PC-3 (cell line): ENCODE data around the gene SENP1. TPM values are rescaled to one million over a fixed set of nuclear protein-coding genes. Genes with fewer than 3 reads are reported as not detected.

Experiments
- ATAC-seq: fragments of 200-7000 bp; cut with Tn5 transposase; 2 replicates; pipeline ENCODE4 v1.9.1; 2020; ENCODE audit warnings: mild to moderate bottlenecking, moderate library complexity
- BruUV-seq: library from RNA; stranded (reverse); fragments of 400-500 nt; replicated peaks from 2 replicates; lab custom pipeline; 2021; lab: Mats Ljungman, UMichigan
- CTCF ChIA-PET: fragments of 300-600 bp; sonication (Branson Sonifier 250); formaldehyde crosslinking; loops from one replicate; lab custom pipeline; 2022; ENCODE audit warnings: antibody characterized with exemption; lab: Charles Lee
- POLR2A ChIA-PET: fragments of 300-600 bp; sonication (Branson Sonifier 250); formaldehyde crosslinking; loops from one replicate; lab custom pipeline; 2022; ENCODE audit warnings: antibody characterized with exemption; ENCODE audit not compliant: unreplicated experiment; lab: Charles Lee
- DNase-seq: peaks from one replicate; pipeline ENCODE4 v3.0.0-alpha.2; 2015
- H2AFZ ChIP-seq: fragments of 300-600 bp; sonication (generic); 2 replicates; pipeline ENCODE4 v1.6.0; 2016; ENCODE audit warnings: antibody characterized with exemption, low read length
- H3F3A ChIP-seq: fragments of 300-600 bp; sonication (generic); one replicate; pipeline ENCODE4 v1.6.0; 2017; ENCODE audit warnings: antibody characterized with exemption, low read length, control low read depth, mild to moderate bottlenecking; ENCODE audit not compliant: unreplicated experiment
- H3K27ac ChIP-seq: fragments of 300-600 bp; sonication (generic); 2 replicates; pipeline ENCODE4 v1.5.1; 2016; ENCODE audit warnings: mild to moderate bottlenecking, low read length
- H3K27me3 ChIP-seq: fragments of 300-600 bp; sonication (generic); 2 replicates; pipeline ENCODE4 v1.6.1; 2016; ENCODE audit warnings: low read length, mixed read lengths
- H3K36me3 ChIP-seq: fragments of 300-600 bp; sonication (generic); 2 replicates; pipeline ENCODE4 v1.6.1; 2016; ENCODE audit warnings: low read depth, mixed run types, low read length, mixed read lengths
- H3K4me1 ChIP-seq: fragments of 300-600 bp; sonication (generic); 2 replicates; pipeline ENCODE4 v1.5.1; 2016; ENCODE audit warnings: low read length; ENCODE audit not compliant: insufficient read depth
- H3K4me2 ChIP-seq: fragments of 300-600 bp; sonication (generic); 2 replicates; pipeline ENCODE4 v1.6.0; 2016; ENCODE audit warnings: low read length
- H3K4me3 ChIP-seq: fragments of 300-600 bp; sonication (generic); 2 replicates; pipeline ENCODE4 v1.5.1; 2016; ENCODE audit warnings: mild to moderate bottlenecking, low read length, mixed read lengths
- H3K79me2 ChIP-seq: fragments of 300-600 bp; sonication (generic); 2 replicates; pipeline ENCODE4 v1.6.1; 2017; ENCODE audit warnings: low read length, mixed read lengths
- H3K9ac ChIP-seq: fragments of 300-600 bp; sonication (generic); 2 replicates; pipeline ENCODE4 v1.6.0; 2016; ENCODE audit warnings: mild to moderate bottlenecking, low read length
- H3K9me2 ChIP-seq: fragments of 300-600 bp; sonication (generic); replicated peaks from 2 replicates; pipeline ENCODE4 v1.6.1; 2016; ENCODE audit warnings: mixed run types, low read length, mixed read lengths
- H3K9me3 ChIP-seq: fragments of 300-600 bp; sonication (generic); 2 replicates; pipeline ENCODE4 v1.6.1; 2016; ENCODE audit warnings: low read length, mixed read lengths
- H4K20me1 ChIP-seq: fragments of 300-600 bp; sonication (generic); 2 replicates; pipeline ENCODE4 v1.6.1; 2016; ENCODE audit warnings: low read length, mixed read lengths
- EZH2 ChIP-seq: fragments of 300-600 bp; sonication (generic); IDR thresholded peaks from one replicate; pipeline ENCODE4 v1.6.1; 2017; ENCODE audit warnings: antibody characterized with exemption, mild to moderate bottlenecking, low read length; ENCODE audit not compliant: unreplicated experiment
- EZH2phosphoT487 ChIP-seq: fragments of 300-600 bp; sonication (generic); IDR thresholded peaks from 2 replicates; pipeline ENCODE4 v1.6.1; 2018; ENCODE audit warnings: mild to moderate bottlenecking, antibody characterized with exemption, low read length, borderline replicate concordance
- intact Hi-C: fragments of 100-400 bp; cut with micrococcal nuclease; formaldehyde crosslinking; loops from 2 replicates; pipeline ENCODE4 v1.9.0; 2023
- total RNA-seq: library from RNA; depleted of rRNA; stranded (reverse); fragments of >200 nt; gene quantifications from 2 replicates; pipeline ENCODE4 v1.2.3, GENCODE V29; 2014
- TF ChIP-seq, protein P1 (sequence below): fragments of 300-600 bp; sonication (generic); conservative IDR thresholded peaks from 2 replicates; pipeline ENCODE4 v1.5.1; 2017; ENCODE audit warnings: antibody characterized with exemption, low read depth, mild to moderate bottlenecking, low read length

Gene SENP1
- total RNA-seq, 1 experiment from 2014 or later = 20.9 TPM

GRCh38 chr12:48077111-48077510 lies 28.8 kb downstream of the SENP1 start:
- Histone ChIP-seq H3K79me2 (no peaks in the 10 kb centered on the region), H3K9ac (no peak overlapping the region), H3K27me3 (no peaks in the 10 kb centered on the region), H3K4me3 (no peak overlapping the region), H4K20me1 (no peaks in the 10 kb centered on the region), H3K9me2 (no peaks in the 10 kb centered on the region), H3K4me1 (no peaks in the 10 kb centered on the region), H3K4me2 (no peak overlapping the region), H3F3A (no peaks in the 10 kb centered on the region), H3K36me3 (peaks cover 26% of the 10 kb centered on the region), H3K27ac (no peak overlapping the region), H3K9me3 (no peaks in the 10 kb centered on the region), H2AFZ (no peak overlapping the region)
- ChIA-PET POLR2A (no interaction called here), CTCF (no interaction called here)
- ATAC-seq (no peak), DNase-seq (no peak)
- TF ChIP-seq EZH2 = no peak
- no peak for TF ChIP-seq EZH2phosphoT487
- TF ChIP-seq, protein P1, sequence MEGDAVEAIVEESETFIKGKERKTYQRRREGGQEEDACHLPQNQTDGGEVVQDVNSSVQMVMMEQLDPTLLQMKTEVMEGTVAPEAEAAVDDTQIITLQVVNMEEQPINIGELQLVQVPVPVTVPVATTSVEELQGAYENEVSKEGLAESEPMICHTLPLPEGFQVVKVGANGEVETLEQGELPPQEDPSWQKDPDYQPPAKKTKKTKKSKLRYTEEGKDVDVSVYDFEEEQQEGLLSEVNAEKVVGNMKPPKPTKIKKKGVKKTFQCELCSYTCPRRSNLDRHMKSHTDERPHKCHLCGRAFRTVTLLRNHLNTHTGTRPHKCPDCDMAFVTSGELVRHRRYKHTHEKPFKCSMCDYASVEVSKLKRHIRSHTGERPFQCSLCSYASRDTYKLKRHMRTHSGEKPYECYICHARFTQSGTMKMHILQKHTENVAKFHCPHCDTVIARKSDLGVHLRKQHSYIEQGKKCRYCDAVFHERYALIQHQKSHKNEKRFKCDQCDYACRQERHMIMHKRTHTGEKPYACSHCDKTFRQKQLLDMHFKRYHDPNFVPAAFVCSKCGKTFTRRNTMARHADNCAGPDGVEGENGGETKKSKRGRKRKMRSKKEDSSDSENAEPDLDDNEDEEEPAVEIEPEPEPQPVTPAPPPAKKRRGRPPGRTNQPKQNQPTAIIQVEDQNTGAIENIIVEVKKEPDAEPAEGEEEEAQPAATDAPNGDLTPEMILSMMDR = no peak
- no TSS peak for BruUV-seq
- intact Hi-C loops = no loop called here

GRCh38 chr12:48075832-48076231 lies 30.0 kb downstream of the SENP1 start:
- no peak overlapping the region for H3K4me2 ChIP-seq
- no TSS peak for BruUV-seq
- intact Hi-C loops = no loop called here
- TF ChIP-seq, protein P1 = no peak
- TF ChIP-seq EZH2phosphoT487 = no peak
- no peak for TF ChIP-seq EZH2
- no peak overlapping the region for H3K9ac ChIP-seq
- H3F3A ChIP-seq = no peaks in the 10 kb centered on the region
- no peaks in the 10 kb centered on the region for H3K27me3 ChIP-seq
- ChIA-PET POLR2A (no interaction called here), CTCF (no interaction called here)
- ATAC-seq (no peak), DNase-seq (no peak)
- peaks cover 31% of the 10 kb centered on the region for H3K36me3 ChIP-seq
- H4K20me1 ChIP-seq = no peaks in the 10 kb centered on the region
- H2AFZ ChIP-seq = no peak overlapping the region
- no peaks in the 10 kb centered on the region for H3K79me2 ChIP-seq
- no peaks in the 10 kb centered on the region for H3K9me3 ChIP-seq
- H3K9me2 ChIP-seq = no peaks in the 10 kb centered on the region
- H3K27ac ChIP-seq = no peak overlapping the region
- H3K4me1 ChIP-seq = no peaks in the 10 kb centered on the region
- H3K4me3 ChIP-seq = no peak overlapping the region

DNA sequence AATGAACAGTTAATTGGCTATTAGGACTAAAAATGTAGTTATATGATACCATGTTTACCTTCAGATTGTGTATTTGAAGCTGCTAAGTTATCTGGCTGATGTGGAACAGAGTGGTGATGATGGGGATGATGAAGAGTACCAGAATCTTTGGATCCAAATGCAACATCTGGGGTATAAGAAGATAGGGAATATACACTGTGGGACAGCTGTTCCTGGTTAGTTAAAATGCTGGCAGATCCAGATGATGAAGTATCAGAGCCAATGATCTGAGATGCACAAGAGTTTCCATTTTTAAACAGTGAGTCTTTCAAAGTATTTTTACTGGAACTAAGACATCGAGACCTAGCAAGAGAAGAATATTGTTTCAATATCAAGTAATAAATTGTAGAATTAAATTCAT lies 31.6 kb downstream of the SENP1 start:
- ChIA-PET POLR2A (no interaction called here), CTCF (no interaction called here)
- Histone ChIP-seq H3K9me2 (no peaks in the 10 kb centered on the region), H3K4me2 (no peak overlapping the region), H3K27me3 (no peaks in the 10 kb centered on the region), H3F3A (no peaks in the 10 kb centered on the region), H3K27ac (no peak overlapping the region), H3K9ac (no peak overlapping the region), H3K4me1 (no peaks in the 10 kb centered on the region; the same call in 1 of the 2 replicates), H3K9me3 (no peaks in the 10 kb centered on the region), H3K79me2 (no peaks in the 10 kb centered on the region), H3K4me3 (no peak overlapping the region), H3K36me3 (peaks cover 34% of the 10 kb centered on the region), H2AFZ (no peak overlapping the region), H4K20me1 (no peaks in the 10 kb centered on the region)
- BruUV-seq = no TSS peak
- ATAC-seq (no peak), DNase-seq (no peak)
- intact Hi-C loops = no loop called here
- TF ChIP-seq, protein P1 = no peak
- TF ChIP-seq EZH2 (no peak), EZH2phosphoT487 (no peak)
